ENCODE data around the gene CEACAM6.
"Not testable (repeated sequence)": the region's sequence is repeated elsewhere in the genome, so short reads cannot be mapped to it uniquely, and the experiment has no call there.

CEACAM6 gene

DNA sequence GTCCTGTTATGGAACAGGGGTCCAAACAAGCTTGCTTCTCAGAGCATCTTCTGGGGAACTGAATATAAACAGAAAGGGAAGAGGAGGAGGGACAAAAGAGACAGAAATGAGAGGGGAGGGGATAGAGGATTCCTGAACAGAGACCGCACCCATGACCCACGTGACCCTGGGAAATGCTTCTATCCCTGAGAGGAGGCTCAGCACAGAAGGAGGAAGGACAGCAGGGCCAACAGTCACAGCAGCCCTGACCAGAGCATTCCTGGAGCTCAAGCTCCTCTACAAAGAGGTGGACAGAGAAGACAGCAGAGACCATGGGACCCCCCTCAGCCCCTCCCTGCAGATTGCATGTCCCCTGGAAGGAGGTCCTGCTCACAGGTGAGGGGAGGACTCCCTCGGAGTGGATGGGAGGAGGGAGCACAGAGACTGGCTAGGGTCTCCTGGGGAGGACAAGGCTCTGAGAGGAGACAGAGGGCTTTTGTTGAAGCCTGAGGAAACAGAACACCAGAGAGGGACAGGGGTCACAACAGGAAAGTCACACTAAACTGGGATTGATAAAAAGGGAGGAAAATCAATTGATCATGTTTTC lies at the start of gene CEACAM6:
Gene CEACAM6, plus strand, starts transcription at position 203 of the 586 bp plus-strand sequence. Its CDS starts 109 bp downstream, at position 312.
- DNase-seq = no peak

GRCh38 chr19:41706741-41707501 lies 48.4 kb upstream of the CEACAM6 start:
- DNase-seq = peak; percentile 63

DNA sequence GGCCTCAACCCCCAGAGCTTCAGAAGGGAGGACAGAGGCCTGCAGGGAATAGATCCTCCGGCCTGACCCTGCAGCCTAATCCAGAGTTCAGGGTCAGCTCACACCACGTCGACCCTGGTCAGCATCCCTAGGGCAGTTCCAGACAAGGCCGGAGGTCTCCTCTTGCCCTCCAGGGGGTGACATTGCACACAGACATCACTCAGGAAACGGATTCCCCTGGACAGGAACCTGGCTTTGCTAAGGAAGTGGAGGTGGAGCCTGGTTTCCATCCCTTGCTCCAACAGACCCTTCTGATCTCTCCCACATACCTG lies 47.9 kb upstream of the CEACAM6 start:
- DNase-seq = no peak

DNA sequence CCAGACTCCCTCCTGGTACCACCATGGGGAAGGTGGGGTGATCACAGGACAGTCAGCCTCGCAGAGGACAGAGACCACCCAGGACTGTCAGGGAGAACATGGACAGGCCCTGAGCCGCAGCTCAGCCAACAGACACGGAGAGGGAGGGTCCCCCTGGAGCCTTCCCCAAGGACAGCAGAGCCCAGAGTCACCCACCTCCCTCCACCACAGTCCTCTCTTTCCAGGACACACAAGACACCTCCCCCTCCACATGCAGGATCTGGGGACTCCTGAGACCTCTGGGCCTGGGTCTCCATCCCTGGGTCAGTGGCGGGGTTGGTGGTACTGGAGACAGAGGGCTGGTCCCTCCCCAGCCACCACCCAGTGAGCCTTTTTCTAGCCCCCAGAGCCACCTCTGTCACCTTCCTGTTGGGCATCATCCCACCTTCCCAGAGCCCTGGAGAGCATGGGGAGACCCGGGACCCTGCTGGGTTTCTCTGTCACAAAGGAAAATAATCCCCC lies 47.4 kb upstream of the CEACAM6 start:
- no peak for DNase-seq

DNA sequence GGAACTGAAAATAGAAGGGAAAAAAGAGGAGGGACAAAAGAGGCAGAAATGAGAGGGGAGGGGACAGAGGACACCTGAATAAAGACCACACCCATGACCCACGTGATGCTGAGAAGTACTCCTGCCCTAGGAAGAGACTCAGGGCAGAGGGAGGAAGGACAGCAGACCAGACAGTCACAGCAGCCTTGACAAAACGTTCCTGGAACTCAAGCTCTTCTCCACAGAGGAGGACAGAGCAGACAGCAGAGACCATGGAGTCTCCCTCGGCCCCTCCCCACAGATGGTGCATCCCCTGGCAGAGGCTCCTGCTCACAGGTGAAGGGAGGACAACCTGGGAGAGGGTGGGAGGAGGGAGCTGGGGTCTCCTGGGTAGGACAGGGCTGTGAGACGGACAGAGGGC lies 46.8 kb upstream of the CEACAM6 start, which contains the start of gene CEACAM5:
Gene CEACAM5, plus strand, starts transcription at position 146 of the 400 bp plus-strand sequence. Its CDS starts 106 bp downstream, at position 252.
- DNase-seq = no peak

- not testable (repeated sequence) for DNase-seq
Observed at GRCh38 chr19:41709516-41709915, 45.8 kb upstream of the CEACAM6 start.

DNA sequence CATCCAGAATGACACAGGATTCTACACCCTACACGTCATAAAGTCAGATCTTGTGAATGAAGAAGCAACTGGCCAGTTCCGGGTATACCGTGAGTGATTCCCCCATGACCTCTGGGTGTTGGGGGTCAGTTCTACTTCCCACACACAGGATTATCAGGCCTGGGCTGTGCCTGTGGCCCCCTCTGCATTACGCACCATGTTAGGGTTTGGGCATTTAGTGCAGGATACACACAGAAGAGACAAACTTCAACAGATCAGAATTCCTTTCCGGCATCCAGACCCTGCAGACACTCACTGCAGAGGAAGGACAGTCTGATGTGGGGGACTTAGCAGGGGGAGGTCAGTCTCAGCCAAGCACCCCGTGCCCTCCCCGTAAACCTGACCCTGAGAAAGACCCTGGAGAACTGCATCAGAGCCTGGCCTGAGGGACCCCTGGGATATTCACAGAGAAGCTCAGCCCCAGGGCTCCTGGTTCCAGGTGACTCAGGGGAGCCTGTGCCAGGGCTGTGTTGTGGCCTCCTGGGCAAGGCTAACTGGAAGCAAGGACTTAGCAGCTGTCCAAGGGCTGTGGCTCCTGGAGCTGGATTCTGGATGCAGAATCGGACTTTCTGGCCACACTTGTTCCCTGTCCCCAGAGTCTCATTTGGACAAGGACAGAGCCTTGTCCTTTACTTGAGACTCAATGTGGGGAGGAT lies 45.2 kb upstream of the CEACAM6 start:
- DNase-seq = no peak

- no peak for DNase-seq
Observed at GRCh38 chr19:41711376-41712261, 43.7 kb upstream of the CEACAM6 start.

DNA sequence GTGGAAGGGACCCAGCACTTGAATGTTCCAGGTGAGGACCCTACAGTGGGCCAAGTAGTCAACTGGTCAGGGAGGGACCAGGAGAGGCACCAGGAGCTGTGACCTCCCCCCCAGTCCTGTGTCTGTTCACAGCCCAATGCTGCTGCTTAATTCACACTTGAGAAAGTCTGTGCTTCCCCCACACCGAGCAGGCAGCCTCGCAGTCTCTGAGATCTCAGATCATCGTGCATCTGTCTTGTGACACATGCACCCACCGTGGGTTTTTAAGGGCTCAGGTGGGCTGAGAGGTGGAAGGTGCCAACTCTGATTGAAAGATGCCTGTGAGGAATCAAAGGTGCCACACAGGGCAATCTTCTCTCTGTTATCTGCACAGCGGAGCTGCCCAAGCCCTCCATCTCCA lies 40.7 kb upstream of the CEACAM6 start:
- DNase-seq = no peak

- DNase-seq = no peak
Observed at GRCh38 chr19:41718761-41719160, 36.6 kb upstream of the CEACAM6 start.

- no peak for DNase-seq
Observed at GRCh38 chr19:41720103-41720502, 35.2 kb upstream of the CEACAM6 start.

- DNase-seq = no peak
Observed at GRCh38 chr19:41726493-41726892, 28.8 kb upstream of the CEACAM6 start.

GRCh38 chr19:41734156-41734555 lies 21.2 kb upstream of the CEACAM6 start:
- no peak for DNase-seq

DNA sequence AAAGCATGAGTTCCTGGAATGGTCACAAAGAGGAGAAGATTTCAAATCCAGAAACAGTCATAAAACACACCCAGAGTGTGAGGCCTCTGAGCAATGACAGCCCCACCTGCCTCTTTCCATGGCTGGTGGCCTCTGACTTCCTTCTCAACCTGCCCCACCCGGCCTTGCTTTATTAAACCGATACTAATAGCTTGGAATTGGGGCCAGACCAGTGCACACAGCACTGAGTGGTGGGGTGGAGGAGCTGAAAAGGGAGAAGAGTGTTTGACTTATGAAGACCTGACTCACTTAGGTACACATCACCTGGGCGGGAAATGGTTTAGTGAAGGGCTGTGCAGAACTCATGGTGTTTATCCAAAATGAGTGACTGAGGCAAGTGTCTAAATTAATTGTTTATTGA lies 20.7 kb upstream of the CEACAM6 start:
- DNase-seq = no peak

GRCh38 chr19:41735071-41735600 lies 20.2 kb upstream of the CEACAM6 start:
- DNase-seq = no peak

DNA sequence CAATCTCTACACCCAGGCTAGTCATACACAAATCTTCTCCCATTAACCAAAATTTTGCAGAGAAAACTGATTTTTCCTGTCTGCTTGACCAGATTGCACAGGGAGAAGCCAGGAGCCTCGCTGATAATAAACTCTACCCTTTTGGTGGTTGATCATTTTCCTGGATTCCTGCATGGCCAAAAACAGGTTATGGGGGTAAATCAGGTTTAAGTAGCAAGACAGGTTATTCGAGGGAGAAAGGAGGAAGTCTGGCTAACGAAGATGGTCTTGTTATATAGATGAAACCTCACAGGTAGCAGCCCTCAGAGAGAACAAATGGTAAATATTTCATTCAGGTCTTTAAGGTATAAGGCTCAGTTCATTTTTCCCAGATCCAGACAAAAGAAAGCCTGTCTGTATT lies 16.0 kb upstream of the CEACAM6 start:
- no peak for DNase-seq

DNA sequence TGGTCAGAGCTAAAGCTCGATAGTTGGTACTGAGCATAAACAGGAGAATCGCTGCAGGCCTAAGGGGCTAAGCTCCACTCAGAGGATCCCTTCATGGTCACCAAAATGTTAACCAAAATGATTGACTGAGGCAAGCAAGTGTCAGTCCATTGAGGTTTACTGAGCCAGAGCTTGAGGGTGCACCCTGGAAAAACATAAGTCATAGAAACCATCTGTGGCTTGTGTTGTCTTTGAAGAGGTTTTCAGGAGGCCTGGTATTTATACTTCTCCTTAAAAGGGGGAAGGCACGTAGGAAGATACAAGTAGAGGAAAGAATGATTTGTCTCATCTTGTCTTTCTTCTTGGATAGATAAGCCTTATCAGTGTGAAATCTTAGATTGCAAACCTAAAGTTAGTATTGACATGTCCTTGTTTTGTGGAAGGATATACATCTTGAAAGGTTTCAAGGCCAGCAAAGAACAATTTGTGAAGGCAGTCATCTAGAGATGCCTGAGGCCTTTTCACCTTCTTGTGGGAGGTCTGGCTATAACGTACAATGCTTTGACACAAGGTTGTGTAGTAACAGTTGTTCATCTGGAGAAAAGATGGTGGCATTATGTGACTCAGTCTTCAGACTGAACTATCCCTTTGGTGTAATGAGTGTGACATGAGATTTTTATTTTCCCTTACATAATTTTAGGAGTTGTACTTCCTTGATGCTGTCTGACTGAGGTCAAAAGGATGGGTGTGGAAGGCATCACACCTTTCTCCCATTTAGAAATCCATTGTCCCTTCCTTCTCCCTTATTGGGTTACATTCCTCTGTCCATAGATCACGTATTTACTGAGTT lies 14.7 kb upstream of the CEACAM6 start:
- no peak for DNase-seq

DNA sequence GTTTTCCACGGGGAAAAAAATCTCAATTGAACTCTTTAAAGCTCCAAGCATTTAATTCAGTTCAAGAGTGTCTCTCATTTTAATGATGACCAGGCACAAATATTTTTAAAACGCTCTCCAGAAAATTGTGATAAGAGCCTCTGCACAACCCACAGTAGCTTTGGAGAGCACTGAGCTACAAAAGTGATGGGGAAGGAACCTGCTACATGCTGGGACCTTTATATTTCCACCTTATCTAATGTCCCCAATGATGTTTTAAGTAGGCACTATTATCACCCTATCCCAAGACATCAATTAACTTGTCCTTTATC lies 14.1 kb upstream of the CEACAM6 start:
- no peak for DNase-seq

DNA sequence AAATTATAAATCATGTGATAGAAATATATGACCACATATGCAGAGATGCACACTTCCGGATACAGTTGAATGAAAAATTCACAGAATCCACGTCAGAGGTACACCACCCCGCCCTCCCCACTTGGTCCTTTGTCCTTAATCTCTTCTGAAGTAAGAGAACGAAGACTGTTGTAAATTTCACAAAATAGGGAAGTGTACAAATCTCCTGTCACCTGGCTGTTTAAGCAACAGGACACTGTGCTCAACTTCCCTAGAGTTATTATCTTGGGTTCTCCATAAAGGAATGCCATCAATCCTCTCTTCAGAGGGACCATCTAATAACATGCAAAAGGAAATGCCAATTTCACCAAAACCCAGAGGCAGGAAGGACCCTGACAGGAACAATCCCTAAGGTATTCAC lies 10.5 kb upstream of the CEACAM6 start:
- DNase-seq = no peak

- no peak for DNase-seq
Observed at GRCh38 chr19:41745756-41746155, 9.6 kb upstream of the CEACAM6 start.

- DNase-seq = peak; percentile 49
Observed at GRCh38 chr19:41746593-41747227, 8.6 kb upstream of the CEACAM6 start.

Measured in CD4-positive, alpha-beta T cell treated with Interleukin-17A for 1 hour (primary cell).